Lung (tissue), 12 donors: ENCODE measurements around the gene CYSLTR2. TPM values are rescaled to one million over a fixed set of nuclear protein-coding genes. Genes with fewer than 3 reads are reported as not detected.
A peak's percentile ranks its signal among the peaks of the same experiment; 100 is the strongest.

Experiments
- ATAC-seq: fragments of 200-7000 bp; cut with Tn5 transposase; one replicate; pipeline ENCODE4 v1.9.1; 2020; ENCODE audit warnings: moderate number of reproducible peaks; ENCODE audit not compliant: insufficient read depth, low FRiP score
- DNase-seq, 3 donors: peaks; one replicate each; pipeline ENCODE4 v3.0.0-alpha.2; 2013 to 2017
- H3K27ac ChIP-seq, 2 donors: one replicate each; pipeline ENCODE4 v1.5.1; 2013; ENCODE audit warnings: mild to moderate bottlenecking in 2 of 2, moderate library complexity in 2 of 2, control low read depth in 1 of 2, inconsistent platforms in 1 of 2, low read depth in 1 of 2, low read length in 1 of 2
- H3K27me3 ChIP-seq, 3 donors: one replicate each; pipeline ENCODE4 v1.5.1; 2013; ENCODE audit warnings: low read length in 2 of 3; ENCODE audit not compliant: control insufficient read depth in 3 of 3, insufficient read depth in 3 of 3
- H3K36me3 ChIP-seq, 4 donors: one replicate each; pipeline ENCODE4 v1.5.1; 2013; ENCODE audit warnings: low read length in 4 of 4, mild to moderate bottlenecking in 1 of 4, moderate library complexity in 1 of 4; ENCODE audit not compliant: control insufficient read depth in 4 of 4, insufficient read depth in 4 of 4
- H3K4me1 ChIP-seq, 5 donors: one replicate each; pipeline ENCODE4 v1.5.1; 2013; ENCODE audit warnings: low read length in 5 of 5, mild to moderate bottlenecking in 2 of 5, moderate library complexity in 1 of 5; ENCODE audit not compliant: control insufficient read depth in 5 of 5, insufficient read depth in 5 of 5
- H3K4me3 ChIP-seq: one replicate; pipeline ENCODE4 v1.5.1; 2013; ENCODE audit warnings: mild to moderate bottlenecking, control low read depth, moderate library complexity
- H3K9ac ChIP-seq, 2 donors: one replicate each; pipeline ENCODE4 v1.5.1; 2013; ENCODE audit warnings: low read length in 2 of 2, control low read depth in 1 of 2; ENCODE audit not compliant: insufficient read depth in 1 of 2
- H3K9me3 ChIP-seq, 4 donors: one replicate each; pipeline ENCODE4 v1.5.1; 2013; ENCODE audit warnings: low read length in 3 of 4, mild to moderate bottlenecking in 1 of 4, moderate library complexity in 1 of 4; ENCODE audit not compliant: control insufficient read depth in 4 of 4, insufficient read depth in 3 of 4
- CTCF ChIP-seq: IDR thresholded peaks from 2 replicates; pipeline ENCODE4 v1.5.1; 2012; ENCODE audit warnings: mild to moderate bottlenecking; ENCODE audit errors: control extremely low read depth, extremely low read depth
- WGBS, 2 donors: extraction: QIAGEN DNeasy Blood & Tissue Kit; methylation state at CpG; one replicate each; pipeline ENCODE4 v1.1.7; 2013; 5-methylcytosine and 5-hydroxymethylcytosine counted together
- polyA plus RNA-seq, 2 donors: library from polyadenylated mRNA; stranded (reverse); fragments of 200-250 nt; gene quantifications; one replicate each; pipeline ENCODE4 v1.2.1, GENCODE V29; 2013
- total RNA-seq, 2 donors: library from RNA; depleted of rRNA in 1 of 2; stranded (reverse); fragments of >200 nt in 1 of 2; gene quantifications; one replicate each; pipeline ENCODE4 v1.2.1, GENCODE V29; 2014 to 2021
- donor health status: control.
- donor health status: control.
- donor health status: Bipolar disorder and iron deficiency.
- donor health status: healthy.
- donor health status: DM: yes; HTN: yes; CAD: no.

The CYSLTR2 gene
- total and polyA plus RNA-seq, 4 donors = 0.32 to 0.92 (median 0.54) TPM

- no peaks in the 10 kb centered on the region for H3K27me3 ChIP-seq
- no peaks in the 10 kb centered on the region for H3K9me3 ChIP-seq
- H3K27ac ChIP-seq = no peak overlapping the region
- H3K9ac ChIP-seq = no peak overlapping the region
- H3K36me3 ChIP-seq = no peaks in the 10 kb centered on the region
- TF ChIP-seq CTCF = no peak
- H3K4me1 ChIP-seq = peaks cover 0 to 22% (median 0%) of the 10 kb centered on the region in 5 donors
- DNase-seq = no peak
- no peak overlapping the region for H3K4me3 ChIP-seq
- no peak for ATAC-seq
- WGBS, 2 donors = 95% methylated on average over 4 of the region's 4 CpGs
Observed at GRCh38 chr13:48655291-48655690, 1.6 kb downstream of the CYSLTR2 start.

GRCh38 chr13:48656608-48657007, 2.9 kb downstream of the CYSLTR2 start:
- H3K9ac ChIP-seq = no peak overlapping the region
- peak in 2 of 3 donors; percentile 58 to 67 for DNase-seq
- H3K27ac ChIP-seq = no peak overlapping the region
- H3K36me3 ChIP-seq = no peaks in the 10 kb centered on the region
- no peaks in the 10 kb centered on the region for H3K27me3 ChIP-seq
- ATAC-seq = no peak
- 37 to 42% methylated on average over 3 of the region's 3 CpGs for WGBS, 2 donors
- H3K4me1 ChIP-seq = peaks cover 0 to 32% (median 0%) of the 10 kb centered on the region in 5 donors
- H3K9me3 ChIP-seq = no peaks in the 10 kb centered on the region
- no peak for TF ChIP-seq CTCF
- H3K4me3 ChIP-seq = no peak overlapping the region

GRCh38 chr13:48660361-48661076, 6.8 kb downstream of the CYSLTR2 start:
- Histone ChIP-seq H3K27me3 (no peaks in the 10 kb centered on the region), H3K9me3 (no peaks in the 10 kb centered on the region), H3K36me3 (no peaks in the 10 kb centered on the region), H3K4me1 (peaks cover 0 to 21% (median 0%) of the 10 kb centered on the region in 5 donors), H3K4me3 (no peak overlapping the region), H3K27ac (peak overlapping the region; percentile 12 to 26), H3K9ac (no peak overlapping the region)
- no peak for TF ChIP-seq CTCF
- ATAC-seq (peak; percentile 47), DNase-seq (peak; percentile 23 to 84 (median 81))
- 14 to 36% methylated on average over 4 of the region's 4 CpGs for WGBS, 2 donors
